GM12864 (cell line): ENCODE data around the gene NPHP4.

ENCODE experiments used
- DNase-seq: peaks from one replicate; pipeline ENCODE4 v3.0.0-alpha.2; 2011; ENCODE audit warnings: low read depth
- H3K4me3 ChIP-seq: 2 replicates; pipeline ENCODE4 v1.5.1; 2011; ENCODE audit warnings: mild to moderate bottlenecking, low read depth, low read length, control low read depth
- TF ChIP-seq, protein P1 (sequence below): IDR thresholded peaks from 2 replicates; pipeline ENCODE4 v1.5.1; 2011; ENCODE audit warnings: low read depth, mild to moderate bottlenecking, moderate library complexity, low read length, control low read depth, inconsistent platforms; ENCODE audit errors: missing control alignments

Gene NPHP4

DNA sequence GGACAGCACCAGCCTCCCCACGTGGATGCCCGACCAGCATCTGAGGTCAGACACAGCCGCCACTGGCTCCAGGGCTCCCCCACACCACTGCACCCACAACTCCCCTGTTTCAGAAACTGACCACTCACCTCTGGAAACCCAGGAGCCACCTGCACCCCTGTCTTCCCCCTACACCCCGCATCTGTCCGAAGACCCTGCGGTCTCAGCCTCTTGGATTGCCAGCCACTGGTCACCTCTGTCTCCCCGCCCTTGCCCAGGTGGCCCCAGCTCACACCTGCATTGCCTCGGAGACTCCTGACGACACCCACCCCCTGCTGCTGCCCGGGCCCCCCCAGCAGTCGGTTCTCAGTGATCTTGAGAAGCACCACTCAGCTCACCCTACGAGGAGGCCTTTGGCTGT is 21.3 kb upstream of the NPHP4 start:
- no peak for DNase-seq
- TF ChIP-seq, protein P1, sequence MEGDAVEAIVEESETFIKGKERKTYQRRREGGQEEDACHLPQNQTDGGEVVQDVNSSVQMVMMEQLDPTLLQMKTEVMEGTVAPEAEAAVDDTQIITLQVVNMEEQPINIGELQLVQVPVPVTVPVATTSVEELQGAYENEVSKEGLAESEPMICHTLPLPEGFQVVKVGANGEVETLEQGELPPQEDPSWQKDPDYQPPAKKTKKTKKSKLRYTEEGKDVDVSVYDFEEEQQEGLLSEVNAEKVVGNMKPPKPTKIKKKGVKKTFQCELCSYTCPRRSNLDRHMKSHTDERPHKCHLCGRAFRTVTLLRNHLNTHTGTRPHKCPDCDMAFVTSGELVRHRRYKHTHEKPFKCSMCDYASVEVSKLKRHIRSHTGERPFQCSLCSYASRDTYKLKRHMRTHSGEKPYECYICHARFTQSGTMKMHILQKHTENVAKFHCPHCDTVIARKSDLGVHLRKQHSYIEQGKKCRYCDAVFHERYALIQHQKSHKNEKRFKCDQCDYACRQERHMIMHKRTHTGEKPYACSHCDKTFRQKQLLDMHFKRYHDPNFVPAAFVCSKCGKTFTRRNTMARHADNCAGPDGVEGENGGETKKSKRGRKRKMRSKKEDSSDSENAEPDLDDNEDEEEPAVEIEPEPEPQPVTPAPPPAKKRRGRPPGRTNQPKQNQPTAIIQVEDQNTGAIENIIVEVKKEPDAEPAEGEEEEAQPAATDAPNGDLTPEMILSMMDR: no peak
- no peak overlapping the region for H3K4me3 ChIP-seq

DNA sequence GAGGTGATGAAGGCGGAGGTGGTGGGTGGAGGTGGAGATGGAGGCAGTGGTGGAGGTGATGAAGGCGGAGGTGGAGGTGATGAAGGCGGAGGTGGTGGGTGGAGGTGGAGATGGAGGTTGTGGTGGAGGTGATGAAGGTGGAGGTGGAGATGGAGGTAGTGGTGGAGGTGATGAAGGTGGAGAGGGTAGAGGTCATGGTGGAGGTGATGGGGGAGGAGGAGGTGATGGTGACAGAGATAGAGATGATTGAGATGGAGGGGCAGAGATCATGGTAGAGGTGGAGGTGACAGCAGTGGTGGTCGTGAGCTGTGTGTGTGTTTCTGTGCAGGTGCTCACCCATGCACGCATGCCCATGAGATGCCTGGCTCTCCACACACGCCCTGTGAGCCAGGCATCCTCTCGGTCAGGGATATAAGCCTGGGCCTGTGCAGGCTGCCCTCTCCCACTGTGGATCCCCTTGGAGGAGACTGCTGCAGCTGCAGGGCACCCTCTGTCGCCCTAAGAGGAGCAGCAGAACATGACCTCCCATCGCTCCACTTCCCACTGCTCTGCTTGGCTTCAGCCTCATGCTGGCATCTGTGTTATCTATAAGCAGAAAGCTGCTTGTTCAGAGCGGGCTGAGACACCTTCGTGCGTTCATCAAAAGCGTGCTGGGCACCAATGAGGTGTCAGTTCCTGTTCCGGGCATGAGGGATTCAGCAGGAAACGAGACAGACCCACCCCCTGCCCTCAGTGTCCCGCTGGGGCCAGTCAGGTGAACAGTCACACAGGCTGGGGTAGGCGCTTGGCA is 20.5 kb upstream of the NPHP4 start:
- TF ChIP-seq, protein P1: no peak
- no peak for DNase-seq
- H3K4me3 ChIP-seq: no peak overlapping the region

DNA sequence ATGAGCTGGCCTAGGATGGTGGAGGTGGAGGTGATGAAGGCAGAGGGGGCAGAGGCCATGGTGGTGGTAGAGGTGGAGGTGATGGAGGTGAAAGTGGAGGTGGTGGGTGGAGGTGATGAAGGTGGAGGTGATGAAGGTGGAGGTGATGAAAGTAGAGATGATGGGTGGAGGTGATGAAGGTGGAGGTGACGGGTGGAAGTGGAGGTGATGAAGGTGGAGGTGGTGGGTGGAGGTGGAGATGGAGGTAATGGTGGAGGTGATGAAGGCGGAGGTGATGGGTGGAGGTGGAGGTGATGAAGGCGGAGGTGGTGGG is 19.7 kb upstream of the NPHP4 start:
- no peak overlapping the region for H3K4me3 ChIP-seq
- DNase-seq: no peak
- TF ChIP-seq, protein P1: no peak

DNA sequence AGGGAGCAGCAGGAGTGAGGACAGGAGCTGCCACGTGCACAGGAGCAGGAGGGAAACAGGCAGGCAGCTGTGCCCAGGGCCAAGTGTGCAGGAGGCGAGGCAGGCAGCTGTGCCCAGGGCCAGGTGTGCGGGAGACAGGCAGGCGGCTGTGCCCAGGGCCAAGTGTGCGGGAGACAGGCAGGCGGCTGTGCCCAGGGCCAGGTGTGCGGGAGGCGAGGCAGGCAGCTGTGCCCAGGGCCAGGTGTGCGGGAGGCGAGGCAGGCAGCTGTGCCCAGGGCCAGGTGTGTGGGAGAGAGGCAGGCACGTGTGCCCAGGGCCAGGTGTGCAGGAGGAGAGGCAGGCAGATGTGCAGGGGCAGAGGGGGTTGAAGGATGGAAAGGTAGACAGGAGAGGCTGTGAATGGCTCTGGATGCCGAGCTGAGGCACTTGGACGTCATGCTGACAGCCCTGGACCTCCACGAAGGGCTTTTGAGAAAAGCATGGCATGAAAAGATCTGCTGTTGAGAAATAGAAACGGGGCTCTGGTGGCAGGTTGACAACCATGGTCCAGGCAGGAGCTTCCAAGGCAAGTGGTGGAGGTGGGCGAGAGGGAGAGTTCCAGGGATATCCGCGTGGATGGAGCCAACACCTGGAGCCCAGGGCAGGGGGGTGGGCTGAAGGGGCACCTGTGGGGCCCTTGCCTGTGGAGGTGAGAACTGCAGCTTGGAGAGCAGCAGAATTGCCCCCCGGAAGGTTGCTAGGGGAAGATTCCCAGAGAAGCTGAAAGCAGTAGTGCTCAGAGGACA is 19.1 kb upstream of the NPHP4 start:
- H3K4me3 ChIP-seq: no peak overlapping the region
- DNase-seq: no peak

DNA sequence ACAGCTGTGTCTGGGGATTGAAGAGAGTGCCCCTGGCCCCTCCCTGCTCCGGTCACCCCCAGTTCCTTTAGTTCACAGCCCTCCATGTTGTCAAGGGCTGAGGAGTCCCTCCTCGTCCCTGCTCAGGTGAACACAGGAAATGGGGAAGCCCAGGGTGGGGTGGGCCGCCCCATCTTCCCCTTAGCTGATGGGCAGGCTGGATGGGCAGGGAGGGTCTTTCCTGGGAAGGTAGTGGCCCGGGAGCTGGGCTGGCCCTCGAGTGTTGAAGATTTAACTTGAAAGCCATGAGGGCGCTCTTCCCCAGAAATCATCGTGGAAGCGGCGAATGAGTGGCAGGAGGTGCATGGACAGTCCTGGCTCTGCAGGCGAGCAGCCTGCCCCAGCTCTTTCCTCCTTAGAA is 18.3 kb upstream of the NPHP4 start:
- TF ChIP-seq, protein P1: no peak
- DNase-seq: no peak
- no peak overlapping the region for H3K4me3 ChIP-seq

More for the DNA sequence above, 19.1 kb upstream of the NPHP4 start:
- TF ChIP-seq, protein P1: no peak

DNA sequence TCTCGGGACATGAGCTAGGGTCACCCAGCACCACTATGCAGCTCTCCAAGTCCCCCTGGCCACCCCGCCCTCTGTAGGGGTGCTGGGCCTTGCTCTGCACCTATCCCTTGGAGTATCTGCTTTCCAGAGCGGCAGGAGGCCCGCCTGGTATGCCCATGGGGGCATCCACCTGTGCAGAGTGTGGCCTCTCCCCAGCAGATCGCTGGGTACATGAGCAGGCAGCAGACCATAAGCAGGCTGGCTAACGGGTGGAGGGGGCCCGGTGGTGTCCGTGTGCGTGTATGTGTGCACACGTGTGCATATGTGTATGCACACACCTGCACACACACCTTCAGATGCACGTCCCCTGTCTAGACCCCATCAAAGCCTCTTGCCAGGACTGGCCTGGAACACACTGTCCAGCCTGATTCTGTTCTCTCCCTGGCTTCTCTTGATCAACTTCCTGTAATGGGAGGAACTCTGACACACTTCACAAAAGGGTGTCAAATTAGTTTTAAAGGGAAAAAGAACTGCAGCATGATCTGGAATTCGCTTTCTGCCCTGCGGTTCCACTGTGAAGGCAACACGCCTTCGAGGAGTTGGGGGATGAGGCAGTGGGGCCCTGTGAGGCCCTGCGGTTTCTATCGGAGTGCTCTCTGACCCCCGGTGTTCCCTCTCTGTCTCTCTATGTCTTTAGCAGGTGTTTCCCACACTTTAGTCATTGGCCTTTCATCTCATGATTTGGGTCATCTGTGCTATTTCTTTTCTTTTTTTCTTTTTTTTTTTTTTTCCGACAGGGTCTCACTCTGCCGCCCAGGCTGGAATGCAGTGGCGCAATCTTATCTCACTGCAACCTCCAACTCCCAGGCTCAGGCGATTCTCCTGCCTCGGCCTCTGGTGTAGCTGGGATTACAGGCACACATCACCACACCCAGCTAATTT is 17.2 kb upstream of the NPHP4 start:
- no peak for DNase-seq
- H3K4me3 ChIP-seq: no peak overlapping the region
- TF ChIP-seq, protein P1: no peak
